ENCODE results near the gene MRPL42. TPM values are rescaled to one million over a fixed set of nuclear protein-coding genes. Genes with fewer than 3 reads are reported as not detected.
"Not testable (repeated sequence)": the region's sequence is repeated elsewhere in the genome, so short reads cannot be mapped to it uniquely, and the experiment has no call there.

MRPL42 gene
- total RNA-seq, 1 donor from 2014 or later: 93.2 TPM

DNA sequence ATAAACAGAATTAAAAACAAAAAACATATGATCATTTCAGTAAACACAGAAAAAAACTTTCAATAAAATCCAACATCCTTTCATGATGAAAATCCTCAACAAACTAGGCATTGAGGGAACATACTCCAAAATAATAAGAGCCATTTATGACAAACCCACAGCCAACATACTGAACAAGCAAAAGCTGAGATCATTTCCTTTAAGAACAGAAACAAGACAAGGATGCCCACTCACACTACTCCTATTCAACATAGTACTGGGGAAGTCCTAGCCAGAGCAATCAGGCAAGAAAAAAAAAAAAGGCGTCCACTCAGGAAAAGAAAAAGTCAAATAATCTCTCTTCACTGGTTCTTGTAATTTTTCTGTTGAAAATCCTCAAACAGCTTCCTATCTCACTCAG, 30.1 kb downstream of the MRPL42 start:
- DNase-seq (ENCODE audit: low read depth): no peak
- TF ChIP-seq CTCF (conservative IDR thresholded peaks at IDR 0.05; ENCODE audit: low read depth, low read length): no peak

DNA sequence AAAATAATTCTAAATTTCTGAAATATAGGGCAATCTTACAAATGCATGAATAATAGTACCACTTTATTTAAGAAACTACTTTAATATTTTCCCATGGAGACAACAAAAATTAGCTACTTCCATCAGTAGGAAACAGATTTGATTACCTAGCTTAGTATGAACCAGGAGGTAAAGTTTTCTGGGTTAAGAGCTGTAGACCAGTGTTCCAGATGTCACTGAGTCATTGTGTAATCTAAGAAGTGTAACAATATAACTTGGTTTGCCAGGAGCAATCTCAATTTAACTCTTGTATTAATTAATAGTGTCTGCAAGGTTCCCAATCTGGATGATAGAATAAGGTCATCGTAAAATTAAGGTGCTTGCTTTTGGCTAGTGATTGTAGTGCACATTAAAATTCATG, 31.5 kb downstream of the MRPL42 start:
- not testable (repeated sequence) for H3K4me3 ChIP-seq (ENCODE audit: low read depth, low read length); DNase-seq (ENCODE audit: low read depth)

More for the DNA sequence above, 30.1 kb downstream of the MRPL42 start:
- no peak overlapping the region for H3K4me3 ChIP-seq (ENCODE audit: low read depth, low read length)

- no peak for TF ChIP-seq CTCF (conservative IDR thresholded peaks at IDR 0.05; ENCODE audit: low read depth, low read length)
- H3K4me3 ChIP-seq (ENCODE audit: low read depth, low read length): no peak overlapping the region
- DNase-seq (ENCODE audit: low read depth): no peak
Measured at GRCh38 chr12:93500201-93500600, 32.9 kb downstream of the MRPL42 start.

- no peak overlapping the region for H3K4me3 ChIP-seq (ENCODE audit: low read depth, low read length)
- TF ChIP-seq CTCF (conservative IDR thresholded peaks at IDR 0.05; ENCODE audit: low read depth, low read length): no peak
- DNase-seq (ENCODE audit: low read depth): no peak
Measured at GRCh38 chr12:93500667-93501066, 33.4 kb downstream of the MRPL42 start.

- H3K4me3 ChIP-seq (ENCODE audit: low read depth, low read length): no peak overlapping the region
- DNase-seq (ENCODE audit: low read depth): no peak
- peak; percentile 92 for TF ChIP-seq CTCF (conservative IDR thresholded peaks at IDR 0.05; ENCODE audit: low read depth, low read length)
Measured at GRCh38 chr12:93502802-93503623, 35.7 kb downstream of the MRPL42 start.

DNA sequence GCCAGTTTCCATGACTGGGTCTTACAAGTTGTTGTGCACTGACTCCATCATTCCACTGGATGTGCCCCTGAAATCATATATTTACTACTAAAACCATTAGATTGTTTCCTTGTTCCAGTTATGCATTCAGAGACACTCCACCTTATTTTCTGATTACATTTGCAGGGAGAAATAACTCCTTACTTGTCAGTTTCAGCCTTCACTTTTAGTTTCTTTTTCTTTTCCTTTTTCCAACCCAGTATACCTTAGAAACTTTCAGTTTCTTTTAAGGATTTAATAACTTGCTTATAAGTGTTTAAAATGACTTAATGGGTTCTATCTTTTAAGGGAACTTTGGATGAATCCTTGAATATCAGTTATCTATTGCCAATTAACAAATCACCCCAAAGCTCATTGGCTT, 39.9 kb downstream of the MRPL42 start:
- no peak for DNase-seq (ENCODE audit: low read depth)
- TF ChIP-seq CTCF (conservative IDR thresholded peaks at IDR 0.05; ENCODE audit: low read depth, low read length): no peak
- H3K4me3 ChIP-seq (ENCODE audit: low read depth, low read length): no peak overlapping the region

- no peak for TF ChIP-seq CTCF (conservative IDR thresholded peaks at IDR 0.05; ENCODE audit: low read depth, low read length)
- DNase-seq (ENCODE audit: low read depth): no peak
- H3K4me3 ChIP-seq (ENCODE audit: low read depth, low read length): no peak overlapping the region
Measured at GRCh38 chr12:93509506-93509905, 42.2 kb downstream of the MRPL42 start.

All from epithelial cell of proximal tubule (primary cell).